PFSK-1 (cell line): Measurements from ENCODE around the gene C1QC.

Experiments used
- FOXP2 ChIP-seq: optimal IDR thresholded peaks from 2 replicates; pipeline ENCODE3; 2011; ENCODE audit warnings: borderline replicate concordance, control low read depth, inconsistent platforms; ENCODE audit not compliant: insufficient read depth; ENCODE audit errors: extremely low read length, extremely low read depth
- POLR2AphosphoS5 ChIP-seq: IDR thresholded peaks from 2 replicates; pipeline ENCODE4 v1.6.1; 2012; ENCODE audit warnings: low read depth, mild to moderate bottlenecking, control low read depth, low read length, moderate library complexity
- SIN3A ChIP-seq: IDR thresholded peaks from 2 replicates; pipeline ENCODE4 v1.6.1; 2012; ENCODE audit warnings: mild to moderate bottlenecking, low read length, moderate library complexity, borderline replicate concordance; ENCODE audit not compliant: insufficient read depth
- TAF1 ChIP-seq: IDR thresholded peaks from 2 replicates; pipeline ENCODE4 v1.6.1; 2012; ENCODE audit warnings: low read length, control low read depth, borderline replicate concordance; ENCODE audit not compliant: insufficient read depth
- TF ChIP-seq, protein P1 (sequence below), 2 experiments: IDR thresholded peaks; 2 replicates each; pipeline versions ENCODE4 v1.6.1 to v1.8.0; 2011 to 2012; ENCODE audit warnings: low read depth in 2 of 2, low read length in 2 of 2, control low read depth in 1 of 2, inconsistent platforms in 1 of 2, mild to moderate bottlenecking in 1 of 2, moderate library complexity in 1 of 2; ENCODE audit not compliant: insufficient read depth in 1 of 2

The C1QC gene

DNA sequence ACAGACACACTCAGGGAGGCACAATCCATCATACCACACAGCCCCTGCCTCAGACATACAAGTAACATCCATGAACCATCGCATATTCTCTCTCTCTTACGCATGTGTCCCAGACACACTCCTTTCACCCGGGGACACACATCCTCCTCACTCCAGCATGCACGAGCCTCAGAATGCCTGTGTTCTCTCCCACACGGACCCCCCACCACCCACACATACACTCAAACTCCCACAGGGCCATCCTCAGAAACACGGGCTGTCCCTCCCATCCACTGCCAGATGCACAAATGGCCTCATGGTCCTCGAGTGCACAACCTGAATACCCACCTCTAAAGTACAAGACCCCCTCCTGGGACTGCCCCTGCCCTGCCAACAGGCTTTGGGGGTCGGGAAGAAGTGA, 2.2 kb upstream of the C1QC start:
- TF ChIP-seq, protein P1, sequence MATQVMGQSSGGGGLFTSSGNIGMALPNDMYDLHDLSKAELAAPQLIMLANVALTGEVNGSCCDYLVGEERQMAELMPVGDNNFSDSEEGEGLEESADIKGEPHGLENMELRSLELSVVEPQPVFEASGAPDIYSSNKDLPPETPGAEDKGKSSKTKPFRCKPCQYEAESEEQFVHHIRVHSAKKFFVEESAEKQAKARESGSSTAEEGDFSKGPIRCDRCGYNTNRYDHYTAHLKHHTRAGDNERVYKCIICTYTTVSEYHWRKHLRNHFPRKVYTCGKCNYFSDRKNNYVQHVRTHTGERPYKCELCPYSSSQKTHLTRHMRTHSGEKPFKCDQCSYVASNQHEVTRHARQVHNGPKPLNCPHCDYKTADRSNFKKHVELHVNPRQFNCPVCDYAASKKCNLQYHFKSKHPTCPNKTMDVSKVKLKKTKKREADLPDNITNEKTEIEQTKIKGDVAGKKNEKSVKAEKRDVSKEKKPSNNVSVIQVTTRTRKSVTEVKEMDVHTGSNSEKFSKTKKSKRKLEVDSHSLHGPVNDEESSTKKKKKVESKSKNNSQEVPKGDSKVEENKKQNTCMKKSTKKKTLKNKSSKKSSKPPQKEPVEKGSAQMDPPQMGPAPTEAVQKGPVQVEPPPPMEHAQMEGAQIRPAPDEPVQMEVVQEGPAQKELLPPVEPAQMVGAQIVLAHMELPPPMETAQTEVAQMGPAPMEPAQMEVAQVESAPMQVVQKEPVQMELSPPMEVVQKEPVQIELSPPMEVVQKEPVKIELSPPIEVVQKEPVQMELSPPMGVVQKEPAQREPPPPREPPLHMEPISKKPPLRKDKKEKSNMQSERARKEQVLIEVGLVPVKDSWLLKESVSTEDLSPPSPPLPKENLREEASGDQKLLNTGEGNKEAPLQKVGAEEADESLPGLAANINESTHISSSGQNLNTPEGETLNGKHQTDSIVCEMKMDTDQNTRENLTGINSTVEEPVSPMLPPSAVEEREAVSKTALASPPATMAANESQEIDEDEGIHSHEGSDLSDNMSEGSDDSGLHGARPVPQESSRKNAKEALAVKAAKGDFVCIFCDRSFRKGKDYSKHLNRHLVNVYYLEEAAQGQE (IDR thresholded peaks at IDR 0.05; ENCODE audit: insufficient read depth in 1 of 2, low read depth in 2 of 2, low read length in 2 of 2), result no peak
- TF ChIP-seq POLR2AphosphoS5 (no peak), SIN3A (no peak), FOXP2 (no peak), TAF1 (no peak)

DNA sequence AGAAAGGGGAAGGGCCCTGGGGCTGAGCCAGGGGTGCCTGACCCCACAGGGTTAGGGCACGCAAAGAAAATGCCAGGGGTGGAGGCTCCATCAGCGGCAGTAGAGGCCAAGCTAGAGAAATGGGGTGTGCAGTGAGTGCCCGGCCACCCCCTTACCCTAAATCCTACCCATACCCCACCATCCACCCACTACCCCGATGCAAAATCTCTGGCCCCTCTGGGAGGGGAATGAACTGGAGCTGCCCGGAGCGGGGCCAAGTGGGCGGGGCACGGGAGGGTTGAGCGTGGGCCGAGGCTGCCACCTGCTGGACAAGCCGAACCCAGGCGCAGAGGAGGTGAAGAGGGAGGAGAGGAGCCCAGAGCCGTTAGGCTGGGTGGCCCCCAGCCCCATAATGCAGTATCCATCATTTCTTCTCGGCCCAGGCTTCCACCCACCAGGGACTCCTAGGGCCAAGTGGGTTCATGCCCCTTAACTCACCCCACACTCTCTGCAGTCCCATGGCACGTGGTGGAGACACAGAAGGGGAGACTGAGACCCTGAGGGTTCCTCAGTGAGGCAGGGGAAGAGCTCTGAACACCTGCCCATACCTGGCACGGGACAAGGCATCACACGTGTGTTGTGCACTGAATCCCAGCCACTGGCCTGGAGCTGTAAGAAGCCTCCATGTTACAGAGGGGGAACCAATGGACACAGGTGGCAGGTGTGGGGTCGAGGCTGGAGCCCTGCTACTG, 1.4 kb upstream of the C1QC start:
- peak; percentile 50 for TF ChIP-seq FOXP2
- no peak for TF ChIP-seq TAF1
- TF ChIP-seq SIN3A, result no peak
- TF ChIP-seq POLR2AphosphoS5, result no peak
- TF ChIP-seq, protein P1 (IDR thresholded peaks at IDR 0.05; ENCODE audit: insufficient read depth in 1 of 2, low read depth in 2 of 2, low read length in 2 of 2), result 0 out of 4 replicates have a peak, but pooled peaks of 1 of the 2 experiments have one; percentile 20

DNA sequence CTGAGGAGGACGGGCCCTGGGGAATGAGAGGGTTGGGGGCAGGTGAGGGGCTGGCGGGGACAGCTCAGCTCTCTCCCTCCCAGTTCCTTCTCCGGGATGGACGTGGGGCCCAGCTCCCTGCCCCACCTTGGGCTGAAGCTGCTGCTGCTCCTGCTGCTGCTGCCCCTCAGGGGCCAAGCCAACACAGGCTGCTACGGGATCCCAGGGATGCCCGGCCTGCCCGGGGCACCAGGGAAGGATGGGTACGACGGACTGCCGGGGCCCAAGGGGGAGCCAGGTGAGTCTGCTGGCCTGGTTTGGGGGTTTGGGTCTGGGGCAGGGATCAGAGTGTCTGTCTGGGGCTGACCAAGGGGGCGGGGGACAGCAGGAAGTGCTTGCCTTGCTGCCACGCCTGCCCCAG, 495 bp downstream of the C1QC start:
- TF ChIP-seq SIN3A (no peak), POLR2AphosphoS5 (no peak), TAF1 (no peak), FOXP2 (no peak)
- TF ChIP-seq, protein P1 (IDR thresholded peaks at IDR 0.05; ENCODE audit: insufficient read depth in 1 of 2, low read depth in 2 of 2, low read length in 2 of 2), result no peak

DNA sequence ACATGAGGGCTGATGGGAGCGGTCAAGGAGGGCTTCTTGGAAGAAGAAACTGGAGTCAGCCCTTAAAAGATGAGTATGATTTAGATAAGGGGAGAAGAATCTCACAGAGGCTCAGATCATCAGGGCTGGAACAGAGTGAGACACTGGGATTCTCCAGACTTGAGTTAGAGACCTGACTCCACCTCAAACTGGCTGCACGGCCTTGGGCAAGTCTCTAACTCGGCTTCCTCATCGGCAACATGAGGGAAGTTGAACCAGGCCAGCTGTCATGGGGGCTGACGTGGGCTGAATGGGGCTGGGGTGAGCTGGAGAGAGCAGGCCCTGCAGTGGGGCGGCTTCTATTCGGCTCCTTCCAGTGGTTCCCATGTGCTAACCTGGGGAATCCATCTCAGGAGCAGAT, 2.5 kb downstream of the C1QC start:
- TF ChIP-seq, protein P1 (IDR thresholded peaks at IDR 0.05; ENCODE audit: insufficient read depth in 1 of 2, low read depth in 2 of 2, low read length in 2 of 2), result no peak
- TF ChIP-seq POLR2AphosphoS5 (no peak), FOXP2 (no peak), TAF1 (no peak), SIN3A (no peak)
